NCI-H2107 treated with DMSO at 0.1 percent for 48 hours (cell line): ENCODE measurements around the gene ADAM33.

ENCODE experiments used
- DNase-seq: peaks from one replicate; lab custom pipeline; 2025; ENCODE audit not compliant: unreplicated experiment; lab: John Stamatoyannopoulos, UW

ADAM33 gene

DNA sequence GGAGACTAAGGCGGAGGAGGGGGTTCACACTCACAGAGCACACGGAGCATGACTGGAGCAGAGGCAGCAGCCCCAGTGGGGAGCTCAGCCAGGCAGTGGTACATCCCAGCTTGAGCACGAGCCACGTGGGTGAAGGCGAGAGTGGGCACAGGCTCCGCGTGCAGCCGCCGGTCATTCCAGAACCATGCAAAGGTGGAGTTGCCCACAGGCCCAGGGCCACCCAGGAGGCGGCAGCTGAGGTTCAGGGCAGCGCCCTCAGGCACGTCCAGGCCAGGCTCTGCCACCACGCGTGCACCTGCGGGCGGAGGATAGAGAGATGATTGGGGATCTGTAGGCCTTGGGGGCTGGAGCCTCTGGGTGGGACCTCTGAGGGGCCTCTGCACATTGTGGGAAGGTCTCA lies 9.5 kb upstream of the ADAM33 start:
- no peak for DNase-seq

GRCh38 chr20:3690413-3690812 lies 8.6 kb upstream of the ADAM33 start:
- DNase-seq = no peak

- DNase-seq = no peak
These were observed 8.2 kb upstream of the ADAM33 start for GRCh38 chr20:3689978-3690377.

GRCh38 chr20:3687655-3688054 lies 5.8 kb upstream of the ADAM33 start:
- DNase-seq = no peak

GRCh38 chr20:3686867-3687321 lies 5.1 kb upstream of the ADAM33 start:
- DNase-seq = no peak

DNA sequence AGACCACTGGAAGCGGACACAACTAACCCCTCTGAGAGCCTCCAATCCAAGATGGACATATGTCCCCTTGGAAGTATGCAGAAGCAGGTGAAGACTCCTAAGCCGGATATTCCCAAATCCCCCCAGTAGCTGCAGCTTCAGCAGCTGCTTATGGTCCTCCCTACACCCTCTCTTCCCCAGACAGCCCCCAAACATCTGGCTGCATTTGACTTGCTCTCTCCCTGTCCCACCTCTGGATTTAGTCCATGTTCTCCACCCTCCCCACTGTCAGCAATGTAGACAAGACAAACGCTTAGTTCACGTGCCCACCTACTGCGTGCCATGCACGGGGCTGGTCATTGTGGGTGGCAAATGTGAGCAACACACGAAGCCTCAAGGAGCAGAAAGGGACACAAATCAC lies 4.6 kb upstream of the ADAM33 start:
- no peak for DNase-seq

DNA sequence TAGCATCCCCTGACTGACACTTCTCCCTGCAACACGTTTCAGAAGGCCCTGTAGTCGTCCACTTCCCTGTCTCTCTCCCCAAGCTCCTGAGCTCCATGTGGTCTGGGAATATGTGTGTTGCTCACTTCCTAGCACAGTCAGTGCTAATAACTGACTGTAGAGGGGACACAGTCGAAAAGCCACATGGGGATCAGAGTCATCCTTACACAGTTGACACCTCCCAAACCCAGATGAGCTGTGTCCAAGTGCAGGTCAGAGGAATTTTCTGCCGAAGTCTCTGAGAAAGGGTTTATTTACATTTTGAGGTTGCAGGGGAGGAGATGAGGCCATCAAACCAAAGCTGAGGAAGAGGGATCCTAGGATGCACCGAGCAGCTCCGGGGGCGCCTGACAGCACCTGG lies 3.5 kb upstream of the ADAM33 start:
- DNase-seq = no peak

- DNase-seq = no peak
These were observed 369 bp downstream of the ADAM33 start for GRCh38 chr20:3681352-3681930.

DNA sequence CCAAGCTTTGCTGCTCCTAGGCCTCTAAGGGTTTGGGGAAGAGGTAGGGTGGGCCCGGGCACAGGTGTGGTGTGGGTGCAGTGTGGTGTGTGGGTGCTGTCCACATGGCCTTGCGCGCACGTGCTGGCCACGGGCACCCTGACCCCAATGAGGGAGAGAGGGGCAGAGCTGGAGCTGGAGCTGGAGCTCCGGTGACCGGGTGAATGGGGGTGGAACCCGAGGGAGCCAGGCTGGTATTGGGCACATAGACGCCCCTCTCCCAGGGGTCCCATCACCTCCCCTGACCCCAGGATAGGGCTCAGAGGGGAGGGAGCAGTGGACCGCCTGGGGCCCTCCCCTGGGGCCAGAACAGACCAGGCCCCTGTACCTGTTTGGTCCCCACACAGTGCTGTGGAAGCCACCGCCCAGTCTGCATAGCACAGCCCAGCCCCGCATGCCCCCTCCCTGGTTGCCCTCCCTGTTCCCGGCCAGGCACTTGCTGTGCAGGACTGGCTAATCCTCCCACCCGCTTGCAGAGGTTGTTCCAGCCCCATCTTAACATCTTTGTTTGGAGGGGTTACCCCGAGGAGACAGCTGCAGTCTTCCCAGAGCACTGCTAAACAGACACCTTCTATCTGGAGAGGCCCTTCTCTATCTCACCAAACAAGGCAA lies 984 bp downstream of the ADAM33 start:
- DNase-seq = no peak

DNA sequence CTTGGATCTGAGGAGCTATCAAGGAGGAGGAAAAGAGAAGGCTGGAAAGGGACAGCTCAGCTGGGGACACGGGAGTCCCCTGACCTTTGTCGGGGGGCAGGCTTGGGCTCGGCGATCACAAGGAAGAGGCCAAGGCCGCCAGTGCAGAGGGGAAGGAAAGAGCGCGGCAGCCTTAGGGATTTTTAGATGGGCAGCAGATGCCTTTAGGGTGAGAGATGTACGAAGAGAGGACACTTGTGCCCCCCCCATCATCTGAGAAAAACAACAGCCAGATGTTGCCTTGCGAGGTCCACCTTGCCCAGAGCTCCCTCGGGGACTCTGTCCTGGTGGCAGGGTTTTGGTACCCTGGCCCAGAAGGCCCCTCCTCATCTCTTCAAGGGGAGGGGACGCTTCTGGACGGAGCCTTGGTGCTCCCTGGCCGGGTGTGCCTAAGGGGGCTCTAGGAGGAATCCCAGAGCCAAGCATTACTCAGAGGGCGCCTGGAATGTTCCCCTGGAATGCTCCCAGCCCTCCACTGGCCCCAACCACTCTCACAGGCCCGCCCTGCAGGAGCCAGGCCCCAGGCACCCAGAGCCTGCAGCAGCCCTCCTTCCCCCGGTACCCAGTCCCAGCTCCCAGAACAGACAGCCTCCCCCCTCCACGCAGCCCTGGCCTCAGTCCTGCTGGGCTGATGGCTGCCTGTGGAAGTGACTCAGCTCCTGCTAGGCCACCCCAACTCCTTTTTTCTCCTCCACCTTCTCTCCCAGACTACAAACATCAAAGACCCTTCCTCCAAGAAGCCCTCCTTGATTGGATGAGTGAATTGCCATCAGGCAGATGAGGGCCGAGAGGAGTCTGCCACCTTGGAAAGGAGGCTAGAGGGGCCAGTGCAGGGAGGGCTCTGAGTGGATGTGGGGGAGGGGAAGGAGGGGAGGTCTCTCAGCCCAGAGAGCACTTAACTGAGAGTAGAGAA lies 1.8 kb downstream of the ADAM33 start:
- no peak for DNase-seq

DNA sequence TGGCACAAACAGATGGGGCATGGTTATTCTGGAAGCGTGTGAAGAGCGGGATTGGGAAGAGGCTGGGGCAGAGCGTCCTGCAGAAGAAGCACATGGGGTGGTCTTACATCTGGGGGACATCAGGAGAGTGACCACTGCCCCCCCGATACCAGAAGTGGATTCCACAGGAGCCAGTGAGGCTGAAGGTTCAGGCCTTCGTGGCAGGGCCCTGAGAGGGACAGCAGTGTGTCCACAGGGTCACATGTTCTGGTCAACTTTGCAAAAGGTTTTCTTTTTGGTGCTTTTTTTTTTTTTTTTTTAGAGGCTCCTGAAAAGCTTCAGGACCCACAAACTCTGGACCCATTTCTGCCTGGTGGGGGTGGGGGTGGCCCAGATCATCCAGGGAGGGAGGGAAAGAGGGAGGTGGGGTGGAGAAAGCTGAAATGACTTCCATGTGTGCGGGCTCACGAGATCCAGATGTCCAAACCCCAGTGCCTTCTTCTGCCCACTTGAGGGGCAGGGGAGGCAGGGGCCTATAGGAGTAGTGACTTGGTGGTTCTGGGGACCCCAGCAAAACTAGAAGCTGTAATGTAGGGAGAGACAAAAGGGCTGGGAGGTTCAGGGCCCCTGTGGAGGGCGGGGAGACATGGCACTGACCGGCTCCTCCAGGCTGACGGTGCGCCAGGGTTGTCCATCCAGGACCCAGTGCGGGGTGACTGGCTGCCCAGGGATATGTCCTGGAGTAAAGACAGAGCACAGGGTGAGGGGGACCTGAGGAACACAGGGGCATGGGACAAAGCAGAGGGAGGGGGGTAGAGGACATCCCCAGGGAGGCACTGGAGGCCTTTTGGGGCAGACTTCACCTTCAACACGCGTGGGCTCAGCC lies 2.7 kb downstream of the ADAM33 start:
- no peak for DNase-seq

- no peak for DNase-seq
These were observed 3.6 kb downstream of the ADAM33 start for GRCh38 chr20:3678198-3678597.

- DNase-seq = no peak
These were observed 4.1 kb downstream of the ADAM33 start for GRCh38 chr20:3677733-3678132.

DNA sequence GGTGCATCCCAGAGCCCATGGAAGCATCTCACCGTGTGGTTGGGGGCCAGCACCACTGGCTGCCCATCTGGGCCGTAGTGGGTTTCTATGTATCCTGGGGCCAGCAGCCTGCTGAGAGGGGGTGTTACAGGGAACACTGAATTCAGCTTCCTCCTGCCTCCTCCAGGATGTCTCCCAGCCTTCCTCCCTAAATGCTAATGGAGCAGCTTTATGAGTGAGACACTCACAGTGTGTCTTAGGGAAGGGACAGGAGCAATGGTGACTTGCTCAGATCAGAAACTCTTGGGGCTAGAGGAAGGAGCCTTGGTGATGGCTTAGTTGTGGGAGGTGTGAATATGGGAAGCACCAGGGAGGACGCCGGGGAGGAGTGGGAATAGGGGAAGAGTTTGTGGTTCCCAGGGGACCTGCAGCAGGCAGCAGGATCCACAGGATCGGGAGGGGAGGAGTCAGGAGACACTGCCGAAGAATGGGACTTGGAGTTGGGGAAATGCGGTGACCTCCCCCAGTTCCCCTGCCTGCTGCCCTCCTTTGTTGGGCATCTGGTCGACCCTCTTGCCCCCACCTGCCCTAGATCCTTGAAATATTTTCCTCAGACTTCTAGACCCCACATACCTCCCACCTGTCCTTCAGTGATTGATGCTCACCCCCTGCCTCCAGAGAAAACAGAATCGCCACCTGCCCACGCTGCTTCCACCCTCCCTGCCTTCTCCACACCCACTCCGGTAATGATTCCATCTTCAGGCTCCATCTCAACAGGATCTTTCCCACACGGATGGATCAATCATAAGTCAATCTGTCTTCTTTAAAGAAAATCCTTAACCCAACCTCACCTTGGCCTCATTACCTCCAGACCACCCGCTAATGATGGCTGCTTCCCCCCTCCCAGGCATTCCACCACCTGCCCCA lies 6.6 kb downstream of the ADAM33 start:
- DNase-seq = no peak

DNA sequence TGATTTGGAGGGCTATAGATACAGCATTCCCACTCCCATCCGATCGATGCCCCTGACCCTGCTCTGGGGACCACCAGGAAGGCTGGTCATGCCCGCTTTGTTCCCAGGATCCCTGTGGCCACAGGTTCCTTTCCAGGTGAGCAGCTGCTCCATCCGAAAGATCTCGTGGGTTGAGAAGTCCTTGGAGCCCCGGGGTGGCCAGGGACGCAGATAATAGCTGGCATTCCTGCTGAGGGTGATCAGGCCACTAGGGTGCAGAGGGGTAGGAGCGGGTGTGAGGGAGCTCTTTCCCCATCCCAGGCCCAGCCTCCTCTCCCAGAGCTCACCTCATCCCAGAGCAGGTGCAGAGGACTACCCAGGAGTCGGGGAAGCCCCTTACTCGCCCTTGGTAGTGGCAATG lies 7.4 kb downstream of the ADAM33 start:
- DNase-seq = no peak

GRCh38 chr20:3673221-3674070 lies 8.4 kb downstream of the ADAM33 start:
- DNase-seq = no peak

GRCh38 chr20:3672547-3673171 lies 9.2 kb downstream of the ADAM33 start:
- no peak for DNase-seq

- no peak for DNase-seq
These were observed 9.7 kb downstream of the ADAM33 start for GRCh38 chr20:3671986-3672546.
